ENCODE measurements around the gene IQCN.

Gene IQCN

DNA sequence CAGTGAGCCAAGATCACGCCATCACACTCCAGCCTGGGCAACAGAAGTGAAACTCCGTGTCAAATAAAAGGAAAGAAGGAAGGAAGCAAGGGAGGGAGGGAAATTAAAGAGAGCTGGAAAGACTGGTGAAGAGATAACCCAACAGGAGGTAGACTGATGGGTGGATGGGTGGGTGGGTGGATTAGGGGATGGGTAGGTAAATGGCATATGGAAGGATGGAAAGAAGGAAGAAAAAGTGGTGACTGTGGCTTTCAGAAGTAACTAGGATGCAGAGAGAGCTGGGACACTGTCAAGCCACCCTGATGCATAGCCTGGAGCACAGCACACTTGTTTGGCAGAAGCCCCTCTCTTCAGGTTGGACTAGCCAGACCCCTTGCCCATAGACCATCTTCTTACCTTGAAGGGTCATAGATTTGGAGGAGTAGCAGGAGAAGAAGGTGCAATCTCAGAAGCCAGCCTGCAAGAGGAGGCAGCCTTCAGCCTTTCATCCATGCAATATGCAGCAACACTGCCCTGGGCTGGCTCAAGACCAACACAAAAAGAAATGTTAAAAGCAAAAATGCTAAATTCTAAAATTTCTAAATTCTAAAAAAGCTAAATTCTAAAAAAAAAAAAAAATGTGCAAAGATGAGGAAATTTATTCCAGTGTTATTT, 5.1 kb downstream of the IQCN start:
- DNase-seq, result no peak

DNA sequence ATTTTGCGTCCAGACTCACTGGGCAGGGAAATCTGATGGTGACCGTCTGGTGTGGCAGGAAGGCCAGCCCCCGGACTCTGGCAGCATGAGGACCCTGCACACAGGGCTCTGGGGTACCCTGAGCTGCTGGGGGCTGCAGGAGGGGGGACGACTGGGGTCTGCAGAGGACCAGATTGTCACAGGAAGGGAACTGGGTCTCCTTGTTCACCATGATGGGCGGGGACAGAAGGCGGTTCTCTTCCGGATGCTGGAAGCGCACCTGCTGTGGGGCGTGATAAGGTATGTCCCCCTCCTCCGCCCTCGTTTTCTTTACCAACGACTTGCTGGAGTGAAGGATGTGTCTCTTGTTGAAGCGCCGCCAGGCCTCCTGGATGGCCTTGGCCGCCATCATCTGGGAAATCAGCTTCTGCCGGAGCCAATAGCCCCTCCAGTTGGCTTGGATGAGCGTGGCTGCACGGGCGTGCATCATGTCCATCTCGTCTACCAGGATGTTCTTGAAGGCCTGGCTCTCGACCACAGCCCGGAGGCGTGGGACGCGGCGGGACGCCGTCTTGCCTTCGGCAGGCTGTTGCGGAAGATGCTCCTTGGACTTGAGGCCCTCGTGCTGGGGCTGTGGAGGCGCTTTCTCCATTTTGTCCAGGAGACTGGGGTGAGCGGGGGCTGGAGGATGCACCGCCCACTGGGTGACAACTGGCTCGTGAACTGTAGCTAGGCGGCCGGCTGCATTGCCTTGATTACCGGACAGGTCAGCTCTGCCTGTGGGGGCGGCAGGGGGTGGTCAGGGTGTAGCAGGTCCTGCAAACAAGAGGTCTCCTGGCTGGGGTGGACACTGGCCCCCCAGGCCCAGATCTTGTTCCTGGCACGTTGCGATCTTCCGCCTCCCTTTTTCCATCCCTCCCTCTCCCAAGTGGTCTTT, 7.2 kb downstream of the IQCN start:
- DNase-seq, result no peak

- no peak for DNase-seq
These were observed 8.7 kb downstream of the IQCN start for GRCh38 chr19:18265582-18265981.

GRCh38 chr19:18264971-18265540, 9.2 kb downstream of the IQCN start:
- DNase-seq, result no peak

GRCh38 chr19:18264137-18264854, 10.0 kb downstream of the IQCN start:
- no peak for DNase-seq

GRCh38 chr19:18263324-18264136, 10.7 kb downstream of the IQCN start:
- no peak for DNase-seq

GRCh38 chr19:18262917-18263316, 11.3 kb downstream of the IQCN start:
- no peak for DNase-seq

DNA sequence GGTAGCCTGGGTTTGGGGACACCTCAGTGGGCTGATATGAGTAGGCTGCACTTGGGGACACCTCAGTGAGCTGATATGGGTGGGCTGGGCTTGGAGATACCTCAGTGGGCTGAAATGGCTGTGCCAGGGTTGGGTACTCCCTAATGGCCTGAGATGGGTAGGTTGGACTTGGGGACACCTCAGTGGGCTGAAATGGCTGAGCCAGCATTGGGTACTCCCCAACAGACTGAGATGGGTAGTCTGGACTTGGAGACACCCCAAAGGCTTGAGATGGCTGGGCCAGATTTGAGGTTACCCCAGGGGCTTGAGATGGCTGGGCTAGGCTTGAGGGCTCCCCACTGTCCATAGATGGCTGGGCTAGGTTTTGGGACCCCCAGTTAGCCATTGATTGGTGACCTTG, 12.1 kb downstream of the IQCN start:
- no peak for DNase-seq

DNA sequence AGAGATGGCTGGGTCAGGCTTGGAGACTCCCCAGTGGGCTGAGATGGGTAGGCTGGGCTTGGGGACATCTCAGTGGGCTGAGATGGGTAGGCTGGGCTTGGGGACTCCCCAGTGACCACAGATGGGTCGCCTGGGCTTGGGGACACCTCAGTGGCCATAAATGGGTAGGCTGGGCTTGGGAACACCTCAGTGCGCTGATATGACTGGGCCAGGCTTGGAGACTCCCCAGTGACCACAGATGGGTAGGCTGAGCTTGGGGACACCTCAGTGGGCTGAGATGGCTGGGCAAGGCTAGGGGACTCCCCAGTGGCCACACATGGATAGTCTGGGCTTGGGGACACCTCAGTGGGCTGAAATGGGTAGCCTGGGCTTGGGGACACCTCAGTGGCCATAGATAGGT, 12.8 kb downstream of the IQCN start:
- no peak for DNase-seq

- no peak for DNase-seq
These were observed 14.4 kb downstream of the IQCN start for GRCh38 chr19:18259893-18260292.

DNA sequence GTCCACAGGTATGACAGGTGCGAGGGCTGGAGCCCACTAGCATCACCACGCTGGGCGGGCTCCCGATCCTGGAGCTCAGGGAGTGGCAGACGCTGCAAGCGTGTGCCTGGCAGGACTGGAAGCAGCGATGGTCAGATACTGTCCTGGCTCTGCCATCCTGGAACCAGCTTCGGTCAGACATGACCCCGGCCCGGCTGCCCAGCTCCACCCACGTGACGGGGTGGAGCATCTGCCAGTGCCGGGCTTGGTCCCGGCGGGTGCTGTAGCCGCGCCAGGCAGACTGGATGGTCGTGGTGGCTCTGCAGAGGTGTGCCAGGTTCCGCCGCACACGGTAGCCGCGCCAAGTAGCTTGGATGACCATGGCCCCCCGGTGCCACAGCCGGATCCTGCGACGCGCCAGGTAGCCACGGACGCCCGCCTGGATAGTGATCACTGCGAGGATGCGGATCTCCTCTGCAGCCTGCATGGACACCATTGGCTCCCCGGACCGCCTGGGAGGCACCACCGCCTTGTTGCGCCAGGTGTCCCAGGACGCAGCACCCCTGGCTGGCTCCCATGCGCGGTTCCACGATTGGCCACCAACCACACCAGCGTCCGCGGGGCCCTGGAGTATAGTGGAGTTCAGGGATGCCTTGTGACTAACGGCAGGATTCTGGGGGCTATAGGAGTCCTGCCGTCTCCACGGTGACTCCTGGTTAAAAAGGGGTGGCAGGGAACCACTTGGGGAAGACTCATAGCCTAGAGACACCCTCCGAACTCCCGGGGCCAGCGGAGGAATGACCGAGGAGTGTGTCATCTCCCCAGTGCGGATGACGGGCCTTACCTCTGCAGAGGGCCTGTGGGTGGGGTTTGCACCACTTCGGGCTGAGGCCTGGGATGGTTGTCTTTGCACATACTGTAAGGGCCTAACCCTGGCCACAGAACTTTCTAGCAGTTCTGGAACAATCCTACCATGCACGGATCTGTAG, 16.5 kb downstream of the IQCN start:
- DNase-seq, result no peak

DNA sequence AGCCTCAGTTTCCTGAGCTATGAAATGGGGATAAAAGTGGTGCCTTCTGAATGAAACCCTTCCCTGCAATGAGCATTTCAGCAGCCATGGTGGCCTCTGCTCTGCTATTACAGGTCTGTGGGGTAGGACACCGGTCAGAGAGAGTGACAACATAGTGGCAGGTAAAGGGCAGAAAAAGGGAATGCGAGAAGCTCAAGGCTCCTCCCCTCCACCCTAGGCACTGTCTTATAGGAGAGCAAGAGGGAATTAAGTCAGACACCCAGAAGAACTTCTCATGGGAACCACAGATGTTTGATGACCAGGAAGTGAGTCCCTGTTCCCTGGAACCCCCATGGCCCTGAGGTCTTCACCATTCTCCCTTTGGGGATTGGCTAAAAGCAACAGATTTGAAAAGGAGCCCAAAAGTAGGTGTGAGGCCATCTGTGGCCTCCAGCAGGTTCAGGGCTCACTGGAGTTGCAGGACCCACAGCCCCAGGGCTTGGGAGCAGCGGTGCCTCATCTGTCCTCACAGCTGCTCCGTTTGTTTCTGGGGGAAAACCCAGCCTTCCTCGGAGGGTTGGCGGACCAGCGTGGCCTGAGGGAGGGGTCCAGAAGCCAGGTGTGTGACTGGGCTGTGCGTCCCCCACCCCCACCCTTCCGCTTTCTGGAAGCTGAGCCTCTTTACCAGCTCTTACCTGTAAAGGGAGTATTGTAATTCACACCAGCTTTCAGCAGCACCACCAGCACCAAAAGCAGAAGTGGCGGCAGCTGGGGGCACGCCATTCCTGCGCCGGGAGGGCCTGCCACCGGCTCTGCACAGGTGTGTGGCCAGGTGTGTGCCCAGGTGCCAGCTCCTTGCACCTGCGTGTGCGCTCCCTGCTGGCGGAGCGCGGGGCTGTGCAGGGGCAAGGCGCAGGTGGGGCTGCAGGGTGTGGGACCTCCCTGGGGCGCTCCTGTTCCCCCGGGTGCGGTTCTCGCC, 19.4 kb downstream of the IQCN start:
- no peak for DNase-seq

GRCh38 chr19:18253716-18254115, 20.5 kb downstream of the IQCN start:
- DNase-seq, result no peak

DNA sequence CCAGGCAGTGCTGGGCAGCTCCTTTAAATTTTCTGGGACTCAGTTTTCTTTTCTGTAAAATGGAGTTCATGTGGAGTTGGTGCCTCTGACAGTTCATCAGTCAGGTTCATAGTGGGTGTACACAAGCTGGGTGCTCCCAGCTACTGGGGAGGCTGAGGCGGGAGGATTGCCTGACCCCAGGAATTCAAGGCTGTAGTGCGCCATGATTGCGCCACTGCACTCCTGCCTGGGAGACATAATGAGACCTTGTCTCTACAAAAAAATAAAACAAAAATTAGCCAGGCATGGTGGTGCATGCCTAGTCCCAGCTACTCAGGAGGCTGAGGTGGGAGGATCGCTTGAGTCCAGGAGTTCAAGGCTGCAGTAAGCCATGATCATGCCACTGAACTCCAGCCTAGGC, 21.1 kb downstream of the IQCN start:
- DNase-seq, result no peak

GRCh38 chr19:18252370-18252717, 21.9 kb downstream of the IQCN start:
- no peak for DNase-seq

- DNase-seq, result peak in 49 of 56 donors; percentile 5 to 83 (median 45)
These were observed 22.5 kb downstream of the IQCN start for GRCh38 chr19:18251587-18252369.

GRCh38 chr19:18249834-18250233, 24.4 kb downstream of the IQCN start:
- no peak for DNase-seq

- DNase-seq, result no peak
These were observed 29.0 kb downstream of the IQCN start for GRCh38 chr19:18245297-18245696.

Measured in amygdala (tissue), 56 donors.